HG03457 (cell line): ENCODE results near the gene CACNA2D4.

Source experiments
- ATAC-seq: cut with Tn5 transposase; IDR thresholded peaks from one replicate; pipeline ENCODE4 v1.9.1; 2021; ENCODE audit warnings: moderate number of reproducible peaks; ENCODE audit not compliant: unreplicated experiment

Gene CACNA2D4

DNA sequence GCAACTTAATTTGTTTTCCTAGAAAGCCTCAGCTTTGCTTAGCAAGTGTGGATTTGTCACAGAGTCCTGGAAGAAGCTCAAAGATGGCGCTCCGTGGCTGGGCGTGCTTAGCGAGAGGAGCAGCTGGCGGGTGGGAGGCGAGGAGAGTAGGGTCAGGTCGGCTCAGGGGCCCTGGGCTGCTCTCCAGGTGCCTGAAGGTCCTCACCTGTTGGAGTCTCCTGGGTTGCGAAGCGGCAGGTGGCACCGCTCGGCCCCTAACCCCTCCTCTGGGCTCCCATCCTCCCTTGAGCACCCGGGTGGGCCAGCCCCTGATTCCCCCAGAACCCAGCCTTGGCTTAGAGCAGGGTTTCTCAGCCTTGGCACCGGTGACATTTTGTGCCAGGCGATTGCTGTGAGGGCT lies 73.0 kb downstream of the CACNA2D4 start:
- ATAC-seq: no peak

GRCh38 chr12:1844661-1845409 lies 73.6 kb downstream of the CACNA2D4 start:
- no peak for ATAC-seq

DNA sequence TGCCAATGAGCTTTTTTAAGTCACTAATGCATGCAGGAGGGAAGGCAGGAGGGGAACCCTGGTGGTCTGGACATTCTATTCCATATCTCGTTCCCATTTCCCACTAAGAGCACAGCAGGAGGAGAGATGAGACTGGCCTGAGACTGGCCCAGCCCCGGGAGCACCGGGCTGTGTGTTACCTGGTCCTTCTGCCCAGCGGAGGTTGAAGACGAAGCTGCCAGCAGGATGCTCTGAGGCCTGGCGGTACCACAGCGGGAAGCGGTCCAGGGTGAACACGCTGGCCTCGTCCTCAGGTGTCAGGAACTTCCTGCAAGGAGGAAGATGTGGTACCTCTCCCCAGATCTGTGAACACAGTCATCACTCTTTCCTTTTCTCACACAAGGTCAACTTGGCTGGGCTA lies 74.2 kb downstream of the CACNA2D4 start:
- no peak for ATAC-seq

- ATAC-seq: no peak
Measured at GRCh38 chr12:1843641-1844005, 74.8 kb downstream of the CACNA2D4 start.

GRCh38 chr12:1842905-1843640 lies 75.4 kb downstream of the CACNA2D4 start:
- no peak for ATAC-seq

DNA sequence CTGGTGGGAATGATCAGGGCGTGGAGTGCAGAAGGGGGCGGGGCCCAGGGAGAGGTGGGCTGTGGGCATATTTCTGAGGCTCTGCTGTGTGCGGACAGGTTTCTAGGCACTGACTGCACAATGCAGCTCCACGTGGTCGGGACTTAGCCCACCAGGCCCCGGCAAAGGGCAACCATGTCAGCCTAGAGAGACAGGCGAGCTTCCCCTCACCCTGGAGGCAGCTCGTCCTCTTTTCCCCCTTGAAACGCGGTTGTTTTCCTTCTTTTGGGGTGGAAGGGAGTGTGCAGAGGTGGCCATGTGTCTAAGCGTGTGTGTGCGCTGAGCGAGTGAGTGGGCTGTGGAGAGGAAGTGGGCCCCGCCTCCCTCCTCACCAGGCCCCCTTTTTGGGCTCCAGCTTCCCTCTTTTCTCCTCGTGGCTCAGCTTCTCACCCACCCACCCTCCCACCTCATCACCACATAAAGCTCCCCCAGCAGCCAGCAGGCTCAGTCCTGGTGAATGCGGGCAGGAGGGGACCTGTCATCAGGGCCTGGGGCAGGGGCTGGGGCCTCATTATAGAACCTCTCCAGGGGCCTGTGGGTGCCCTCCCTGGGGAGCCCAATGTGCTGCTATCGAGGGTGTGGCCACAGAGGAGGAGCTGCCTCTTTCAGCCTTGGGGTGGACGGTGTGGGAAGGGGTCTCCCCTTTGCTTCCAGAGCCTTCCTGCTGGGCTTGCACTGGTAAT lies 76.1 kb downstream of the CACNA2D4 start:
- no peak for ATAC-seq

DNA sequence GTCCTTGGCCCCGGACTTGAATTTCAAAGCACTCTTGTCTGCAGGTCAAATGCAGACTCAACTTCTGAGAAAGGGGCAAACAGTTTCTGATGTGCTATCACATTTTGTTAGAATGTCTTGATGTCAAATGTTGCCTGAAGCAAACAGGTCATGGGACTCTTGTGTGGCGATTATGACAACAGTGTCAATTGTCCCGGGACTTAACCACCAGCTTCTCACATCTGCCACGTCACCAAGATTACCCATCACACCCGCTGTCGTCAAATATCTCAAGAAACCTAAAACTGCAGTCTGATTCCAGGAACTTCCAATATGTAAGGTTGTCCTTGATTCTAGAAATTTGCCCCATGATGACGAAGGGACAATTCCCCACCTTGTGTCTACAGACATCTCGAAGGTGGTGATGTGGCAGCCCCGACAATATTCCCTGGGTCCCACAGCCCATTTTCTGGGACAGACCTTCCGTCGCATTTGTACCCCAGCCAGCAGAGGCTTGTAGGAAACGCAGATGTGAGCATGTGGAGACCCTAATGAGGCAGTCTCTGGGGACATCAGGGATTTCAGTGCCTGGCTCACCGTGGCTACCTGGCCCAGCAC lies 76.8 kb downstream of the CACNA2D4 start:
- no peak for ATAC-seq

DNA sequence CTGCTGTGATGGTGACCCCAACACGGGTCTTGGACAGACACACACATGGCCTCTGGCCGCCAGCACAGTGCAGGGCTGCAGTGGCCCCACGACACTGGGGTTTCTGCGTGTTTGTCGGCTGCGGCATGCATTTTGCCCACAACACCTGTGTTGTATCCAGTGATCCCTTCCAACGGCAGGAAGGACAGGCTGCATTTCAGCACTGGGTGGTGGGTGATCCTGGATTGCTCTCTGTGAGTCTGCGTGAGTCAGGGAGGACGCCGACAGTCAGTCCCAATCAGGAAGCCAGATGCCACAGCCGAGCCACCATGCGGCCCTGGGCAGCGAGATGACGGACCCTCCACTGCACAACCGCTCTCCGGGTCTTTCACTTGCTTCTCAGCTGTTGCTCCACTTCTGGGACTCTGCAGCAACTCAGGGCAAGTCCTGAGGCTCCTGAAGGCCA lies 77.4 kb downstream of the CACNA2D4 start:
- no peak for ATAC-seq

GRCh38 chr12:1839956-1840951 lies 78.2 kb downstream of the CACNA2D4 start:
- ATAC-seq: no peak

- ATAC-seq: no peak
Measured at GRCh38 chr12:1839464-1839863, 79.0 kb downstream of the CACNA2D4 start.

GRCh38 chr12:1838994-1839365 lies 79.5 kb downstream of the CACNA2D4 start:
- ATAC-seq: no peak

GRCh38 chr12:1838205-1838993 lies 80.1 kb downstream of the CACNA2D4 start:
- ATAC-seq: no peak

- no peak for ATAC-seq
Measured at GRCh38 chr12:1837541-1838204, 80.8 kb downstream of the CACNA2D4 start.

GRCh38 chr12:1836854-1837421 lies 81.5 kb downstream of the CACNA2D4 start:
- ATAC-seq: no peak

DNA sequence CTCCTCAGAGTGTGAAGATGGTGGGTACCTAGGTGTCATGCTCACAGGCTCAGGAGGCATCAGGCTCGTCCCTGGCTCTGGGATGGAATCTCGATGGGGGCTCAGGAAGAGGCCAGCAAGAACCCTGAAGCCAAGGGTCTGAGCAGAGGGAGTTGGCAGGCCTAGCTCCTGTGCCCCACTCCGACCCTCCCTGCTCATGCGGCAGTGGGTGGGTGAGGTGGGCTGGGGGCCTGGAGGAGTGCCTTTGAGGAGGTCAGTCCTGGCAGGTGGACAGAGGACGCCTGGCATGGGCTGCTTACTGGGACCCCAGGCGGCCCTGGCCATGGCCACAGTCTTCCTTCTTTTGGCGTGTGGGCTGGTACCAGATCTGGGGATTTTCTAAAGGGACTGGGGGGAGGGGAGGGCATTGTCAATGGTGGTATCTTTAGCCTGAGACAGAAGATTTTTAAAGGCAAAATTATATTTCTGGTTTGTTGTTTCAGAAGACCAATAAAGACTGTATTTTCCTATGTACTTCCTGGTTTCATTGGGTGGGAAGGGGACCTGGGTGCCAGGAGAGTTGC lies 82.1 kb downstream of the CACNA2D4 start:
- no peak for ATAC-seq

DNA sequence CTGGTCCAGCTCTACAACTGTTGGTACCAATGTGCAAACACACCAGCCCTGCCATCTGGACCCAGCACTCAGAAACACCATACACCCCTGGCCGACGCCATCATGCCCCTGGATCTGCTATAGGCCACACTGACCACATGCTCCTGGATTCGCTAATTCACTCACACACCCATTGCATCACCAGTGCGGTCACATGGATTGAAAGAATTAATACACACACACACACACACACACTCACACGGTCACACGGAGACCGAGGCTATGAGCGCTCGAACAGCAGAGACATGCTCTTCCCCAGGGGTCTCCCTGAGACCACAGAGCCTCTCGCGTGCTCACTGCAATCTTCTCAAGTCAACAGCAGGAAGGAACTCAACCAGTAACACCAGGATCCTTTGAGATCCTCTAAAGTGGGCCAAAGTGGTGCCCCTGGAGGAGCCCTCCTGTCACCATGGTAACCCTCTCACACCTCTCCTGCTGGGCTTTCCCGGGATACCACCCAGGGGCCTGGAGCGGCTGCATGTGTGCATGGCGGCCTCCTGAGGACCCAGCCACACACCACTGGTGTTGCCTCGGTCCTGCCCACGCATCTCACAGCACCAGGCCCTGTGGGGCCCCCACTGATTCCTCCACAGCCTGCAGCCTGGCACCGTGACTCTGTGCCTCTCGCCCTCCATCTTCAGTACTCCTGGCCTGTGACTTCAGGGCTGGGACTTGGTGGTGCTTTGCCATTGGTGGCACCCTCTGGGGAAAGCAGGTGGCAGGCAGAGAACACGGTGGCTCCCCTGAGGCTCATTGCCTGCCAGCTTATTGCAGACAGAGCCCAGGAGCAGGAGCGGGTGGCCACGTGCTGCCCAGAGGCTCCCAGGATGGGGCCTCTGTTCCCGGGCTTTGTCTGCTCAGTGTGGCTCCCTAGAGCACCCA lies 83.0 kb downstream of the CACNA2D4 start:
- ATAC-seq: no peak
